B cell (primary cell): ENCODE results near the gene SUSD5. TPM values are rescaled to one million over a fixed set of nuclear protein-coding genes. Genes with fewer than 3 reads are reported as not detected.

Experiments used
- ATAC-seq: fragments of 200-7000 bp; cut with Tn5 transposase; one replicate; pipeline ENCODE4 v1.10.0; 2021; ENCODE audit warnings: low read depth, mild to moderate bottlenecking, moderate number of reproducible peaks, moderate library complexity
- CTCF ChIA-PET: fragments of 350-600 bp; sonication (Branson Sonifier 250); formaldehyde crosslinking; loops from one replicate; lab custom pipeline; 2021; ENCODE audit warnings: antibody characterized with exemption, inconsistent platforms; lab: Charles Lee
- POLR2A ChIA-PET: fragments of 350-600 bp; sonication (Branson Sonifier 250); formaldehyde crosslinking; loops from one replicate; lab custom pipeline; 2021; ENCODE audit warnings: antibody characterized with exemption; lab: Charles Lee
- DNase-seq: peaks from one replicate; pipeline ENCODE4 v3.0.0; 2013
- H2AFZ ChIP-seq: 2 replicates; pipeline ENCODE4 v1.6.1; 2012; ENCODE audit warnings: mild to moderate bottlenecking, low read depth, low read length; ENCODE audit not compliant: insufficient read depth, poor library complexity, severe bottlenecking
- H3K27ac ChIP-seq, 2 donors: 1 replicate in 1 of 2; 2 replicates in 1 of 2; pipeline ENCODE4 v1.5.1; 2012 to 2013; ENCODE audit warnings: low read length in 2 of 2, mild to moderate bottlenecking in 2 of 2, moderate library complexity in 1 of 2
- H3K27me3 ChIP-seq, 4 experiments: fragments of 200-600 bp in 1 of 4; sonication (generic) in 1 of 4; replicated peaks in 1 of 4; 1 replicate in 2 of 4; 2 replicates in 2 of 4; pipeline versions ENCODE4 v1.6.1 to v1.7.0; 2013 to 2016; ENCODE audit warnings: low read length in 3 of 4, mild to moderate bottlenecking in 2 of 4, mixed read lengths in 1 of 4, moderate library complexity in 1 of 4; ENCODE audit not compliant: insufficient read depth in 4 of 4, control insufficient read depth in 3 of 4; ENCODE audit errors: control extremely low read depth in 1 of 4
- H3K36me3 ChIP-seq, 2 experiments: replicated peaks in 1 of 2; 1 replicate in 1 of 2; 2 replicates in 1 of 2; pipeline versions ENCODE4 v1.6.1 to v1.7.1; 2013; ENCODE audit warnings: low read length in 1 of 2; ENCODE audit not compliant: insufficient read depth in 2 of 2, control insufficient read depth in 1 of 2; ENCODE audit errors: control extremely low read depth in 1 of 2, extremely low read depth in 1 of 2
- H3K4me1 ChIP-seq, 2 donors: fragments of 200-600 bp in 1 of 2; sonication (generic) in 1 of 2; 1 replicate in 1 of 2; 2 replicates in 1 of 2; pipeline versions ENCODE4 v1.5.1 to v1.6.1; 2013 to 2017; ENCODE audit warnings: low read length in 2 of 2; ENCODE audit not compliant: control insufficient read depth in 2 of 2, insufficient read depth in 2 of 2
- H3K4me2 ChIP-seq: replicated peaks from 2 replicates; pipeline ENCODE3; 2012; ENCODE audit warnings: mild to moderate bottlenecking, low read depth, low read length; ENCODE audit not compliant: poor library complexity, severe bottlenecking
- H3K4me3 ChIP-seq, 5 experiments: fragments of 200-600 bp in 1 of 5; sonication (generic) in 1 of 5; 1 replicate in 3 of 5; 2 replicates in 2 of 5; pipeline versions ENCODE4 v1.5.1 to v1.7.0; 2011 to 2016; ENCODE audit warnings: low read length in 4 of 5, mild to moderate bottlenecking in 4 of 5, low read depth in 2 of 5, control low read depth in 1 of 5, moderate library complexity in 1 of 5; ENCODE audit not compliant: insufficient read depth in 1 of 5; ENCODE audit errors: control extremely low read depth in 1 of 5, extremely low read depth in 1 of 5
- H3K79me2 ChIP-seq: fragments of 200-600 bp; sonication (generic); one replicate; pipeline ENCODE4 v1.6.0; 2016; ENCODE audit warnings: low read length; ENCODE audit not compliant: control insufficient read depth, insufficient read depth
- H3K9ac ChIP-seq: fragments of 200-600 bp; sonication (generic); 2 replicates; pipeline ENCODE4 v1.6.1; 2017; ENCODE audit warnings: mild to moderate bottlenecking, low read length, moderate library complexity
- H3K9me3 ChIP-seq, 3 donors: one replicate each; pipeline versions ENCODE4 v1.6.1 to v1.7.1; 2013; ENCODE audit warnings: low read length in 2 of 3; ENCODE audit not compliant: control insufficient read depth in 2 of 3, insufficient read depth in 1 of 3; ENCODE audit errors: control extremely low read depth in 1 of 3
- H4K20me1 ChIP-seq: 2 replicates; pipeline ENCODE4 v1.6.0; 2012; ENCODE audit warnings: mild to moderate bottlenecking, low read length; ENCODE audit not compliant: insufficient read depth, control insufficient read depth, poor library complexity, severe bottlenecking
- H3K27ac Mint-ChIP-seq: one replicate; pipeline ENCODE4 v1.8.0; 2021; ENCODE audit warnings: mixed read lengths
- H3K27me3 Mint-ChIP-seq: one replicate; pipeline ENCODE4 v1.8.0; 2021; ENCODE audit warnings: mixed read lengths
- H3K4me1 Mint-ChIP-seq: one replicate; pipeline ENCODE4 v1.8.0; 2021; ENCODE audit warnings: mixed read lengths
- H3K4me3 Mint-ChIP-seq: one replicate; pipeline ENCODE4 v1.8.0; 2021; ENCODE audit warnings: mixed read lengths
- H3K9me3 Mint-ChIP-seq: one replicate; pipeline ENCODE4 v1.8.0; 2022; ENCODE audit warnings: mixed read lengths; ENCODE audit not compliant: insufficient read depth
- CTCF ChIP-seq: fragments of 200-600 bp; IDR thresholded peaks from one replicate; pipeline ENCODE4 v1.8.0; 2022; ENCODE audit warnings: antibody characterized with exemption, mild to moderate bottlenecking
- EZH2 ChIP-seq: IDR thresholded peaks from 2 replicates; pipeline ENCODE4 v1.6.1; 2012; ENCODE audit warnings: borderline replicate concordance, low read depth, mild to moderate bottlenecking, moderate library complexity, low read length; ENCODE audit not compliant: insufficient read depth, poor library complexity, severe bottlenecking
- WGBS: methylation state at CpG from one replicate; pipeline ENCODE4 v1.1.5; 2013; ENCODE audit warnings: missing lambda C conversion rate; ENCODE audit not compliant: insufficient coverage; 5-methylcytosine and 5-hydroxymethylcytosine counted together
- intact Hi-C: fragments of 100-400 bp; cut with micrococcal nuclease; formaldehyde crosslinking; loops from one replicate; pipeline ENCODE4 v1.10.0; 2022
- polyA plus RNA-seq: library from polyadenylated mRNA; depleted of rRNA; stranded (reverse); fragments of >200 nt; gene quantifications from 2 replicates; pipeline ENCODE4 v1.2.3, GENCODE V29; 2012
- total RNA-seq, 2 donors: library from RNA; stranded (reverse); fragments of 120-200 nt in 1 of 2; gene quantifications; 1 replicate in 1 of 2; 2 replicates in 1 of 2; pipeline versions ENCODE4 v1.2.3 to v1.2.4, GENCODE V29; 2013 to 2022

The SUSD5 gene
- total and polyA plus RNA-seq, 2 donors (not counting 1 experiment from before 2014, with no cell fraction given), result 0.15 to 0.30 TPM

GRCh38 chr3:33144433-33144832 lies 74.2 kb downstream of the SUSD5 start:
- Histone ChIP-seq H3K27ac (no peak overlapping the region), H3K4me3 (no peak overlapping the region), H3K9me3 (no peaks in the 10 kb centered on the region), H3K79me2 (no peaks in the 10 kb centered on the region), H3K4me2 (no peak overlapping the region), H4K20me1 (no peaks in the 10 kb centered on the region), H3K9ac (no peak overlapping the region), H3K4me1 (peaks cover under 1 to 3% of the 10 kb centered on the region in 2 donors), H3K36me3 (peaks cover 1 to 18% of the 10 kb centered on the region in 2 experiments), H2AFZ (no peak overlapping the region), H3K27me3 (no peaks in the 10 kb centered on the region)
- DNase-seq, result peak; percentile 25
- TF ChIP-seq EZH2, result no peak
- TF ChIP-seq CTCF, result peak; percentile 55
- WGBS, result 80% methylated on average over 1 of the region's 1 CpG
- Mint-ChIP-seq H3K9me3 (no peaks in the 10 kb centered on the region), H3K4me3 (no peak overlapping the region), H3K4me1 (peaks cover 8% of the 10 kb centered on the region), H3K27me3 (no peaks in the 10 kb centered on the region), H3K27ac (no peak overlapping the region)
- CTCF ChIA-PET, result interaction anchor here (1.0 to 4.3 kb wide), 4 partner anchors 10 to 228 kb away, joined by 3 to 23 read pairs (median 4); no protein-coding TSS in a partner anchor
- ATAC-seq, result no peak
- intact Hi-C loops, result no loop called here
- POLR2A ChIA-PET, result no interaction called here

- H3K36me3 ChIP-seq, result peaks cover 1 to 24% of the 10 kb centered on the region in 2 experiments
- WGBS, result 100% methylated on average over 1 of the region's 3 CpGs
Observed at GRCh38 chr3:33141006-33141405, 77.6 kb downstream of the SUSD5 start.

More at GRCh38 chr3:33141006-33141405, 77.6 kb downstream of the SUSD5 start:
- Histone ChIP-seq H3K4me3 (no peak overlapping the region), H3K4me2 (no peak overlapping the region), H3K27ac (no peak overlapping the region), H3K9me3 (no peaks in the 10 kb centered on the region), H3K27me3 (no peaks in the 10 kb centered on the region), H3K9ac (no peak overlapping the region), H3K4me1 (peaks cover 6 to 9% of the 10 kb centered on the region in 2 donors), H4K20me1 (no peaks in the 10 kb centered on the region), H2AFZ (no peak overlapping the region), H3K79me2 (no peaks in the 10 kb centered on the region)
- H3K4me3 Mint-ChIP-seq, result no peak overlapping the region
- CTCF ChIA-PET, result interaction anchor here (0.7 to 2.2 kb wide), 3 partner anchors 10 to 232 kb away, joined by 3 to 18 read pairs (median 3); no protein-coding TSS in a partner anchor
- intact Hi-C loops, result no loop called here
- no peaks in the 10 kb centered on the region for H3K9me3 Mint-ChIP-seq
- no peaks in the 10 kb centered on the region for H3K27me3 Mint-ChIP-seq
- POLR2A ChIA-PET, result no interaction called here
- DNase-seq (no peak), ATAC-seq (no peak)
- TF ChIP-seq CTCF (no peak), EZH2 (no peak)
- H3K27ac Mint-ChIP-seq, result no peak overlapping the region
- H3K4me1 Mint-ChIP-seq, result peaks cover 12% of the 10 kb centered on the region
